Lung microvascular endothelial cell (primary cell): ENCODE data around the gene MEGF6. TPM values are rescaled to one million over a fixed set of nuclear protein-coding genes. Genes with fewer than 3 reads are reported as not detected.
A peak's percentile ranks its signal among the peaks of the same experiment; 100 is the strongest.

Experiments
- DNase-seq, 2 donors: peaks; one replicate each; pipeline versions ENCODE4 v3.0.0 to v3.0.0-alpha.2; 2010; ENCODE audit warnings: low read depth in 2 of 2
- total RNA-seq: library from RNA; depleted of rRNA; stranded (reverse); fragments of >200 nt; gene quantifications from 2 replicates; pipeline ENCODE4 v1.2.1, GENCODE V29; 2014

MEGF6 gene
- total RNA-seq, 1 donor from 2014 or later: 212 TPM

DNA sequence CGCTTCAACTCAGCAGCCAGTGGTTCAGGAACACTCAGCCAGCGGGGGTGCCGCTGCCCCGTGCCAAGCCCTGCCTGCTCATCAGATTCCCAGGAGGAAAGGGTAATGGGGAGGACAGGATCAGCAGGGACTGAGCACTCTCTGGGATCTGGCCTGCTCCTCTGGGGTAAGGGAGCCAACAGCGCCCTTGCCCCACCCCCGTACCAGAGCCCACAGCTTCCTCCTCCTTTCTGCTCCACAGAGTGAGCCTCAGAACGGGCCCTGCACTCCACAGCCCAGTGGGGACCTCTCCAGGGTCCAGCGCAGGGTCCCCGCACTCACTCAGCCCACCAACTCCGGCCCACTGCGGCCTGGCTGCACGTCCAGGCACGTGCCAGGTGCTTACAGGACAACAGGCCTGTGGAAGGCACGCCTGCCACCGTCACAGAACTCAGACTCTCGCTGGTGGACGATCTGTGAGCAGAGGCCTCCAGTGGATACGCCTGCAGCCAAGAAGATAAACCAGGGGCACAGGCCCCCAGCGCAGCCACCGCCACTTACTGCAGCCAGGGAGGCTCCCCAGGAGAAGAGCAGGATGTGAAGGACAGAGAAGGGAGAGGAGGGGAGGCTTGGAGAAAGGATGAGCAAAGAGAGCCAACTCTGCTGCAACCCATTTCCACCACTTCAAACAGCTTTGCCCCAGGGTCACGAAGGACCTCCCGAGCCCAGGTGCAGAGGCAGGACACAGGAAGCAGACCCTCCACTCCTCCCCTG lies 2.1 kb downstream of the MEGF6 start:
- no peak for DNase-seq

DNA sequence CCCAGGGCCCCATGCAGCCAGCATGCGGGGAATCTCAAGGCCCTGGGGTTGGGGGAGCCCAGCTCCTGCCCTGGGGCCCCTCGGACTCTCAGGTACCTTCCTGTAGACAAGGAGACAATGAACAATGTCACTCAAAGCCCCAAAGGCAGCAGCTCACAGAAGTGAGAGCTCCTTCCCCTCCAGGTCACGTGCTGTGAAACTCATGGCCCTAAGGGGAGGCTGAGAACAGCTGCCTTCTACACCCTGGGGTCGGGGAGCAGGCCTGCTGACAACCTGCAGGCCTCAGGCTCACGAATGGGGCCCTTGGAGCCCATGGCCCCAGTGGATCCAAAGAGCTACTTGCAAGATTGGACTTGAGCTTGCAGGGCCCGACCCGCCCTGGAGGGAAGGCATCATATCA lies 3.2 kb downstream of the MEGF6 start:
- no peak for DNase-seq

GRCh38 chr1:3607703-3608065 lies 3.6 kb downstream of the MEGF6 start:
- DNase-seq: no peak

DNA sequence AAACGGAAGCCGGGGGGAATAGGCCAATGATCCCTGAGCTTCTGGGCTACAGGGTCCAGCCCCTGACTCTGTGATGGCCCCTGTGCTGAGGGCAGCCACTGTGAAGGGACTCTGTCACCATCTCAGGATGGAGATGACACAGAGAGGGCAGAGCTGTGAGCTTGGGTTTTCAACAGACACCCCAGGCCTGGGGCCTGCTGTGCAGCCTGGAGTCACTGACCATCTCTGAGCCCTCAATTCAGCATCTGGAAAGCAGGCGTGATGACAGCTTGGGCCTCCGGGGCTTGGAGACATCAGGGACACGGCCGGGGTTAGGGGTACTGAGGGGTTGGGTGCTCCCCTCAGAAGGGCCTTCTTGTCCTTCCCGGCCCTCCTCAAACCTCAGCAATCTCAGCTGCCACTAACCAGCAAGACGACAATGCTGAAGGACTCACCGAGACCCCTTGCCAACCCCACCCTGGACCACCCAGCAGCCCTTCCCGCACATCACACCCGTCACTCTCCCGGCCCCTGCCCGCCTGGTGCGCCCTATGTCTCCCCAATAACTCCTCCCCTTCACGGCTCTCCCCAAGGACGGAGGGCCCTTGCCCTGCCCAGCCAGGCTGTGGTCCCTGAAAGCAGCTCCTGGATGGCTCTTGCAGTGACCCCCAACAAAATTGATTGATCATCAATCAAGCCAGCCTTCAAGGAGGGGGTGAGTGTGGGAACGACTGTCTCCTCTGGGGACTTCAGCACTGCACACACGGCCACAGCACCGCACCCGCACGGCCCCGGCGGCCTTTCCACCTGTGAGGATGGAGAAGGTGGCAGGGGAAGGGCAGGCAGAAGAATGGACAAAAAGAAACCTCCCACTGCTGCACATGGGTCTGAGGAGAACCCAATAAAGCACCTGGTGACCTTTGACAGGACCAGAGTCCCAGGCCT lies 4.3 kb downstream of the MEGF6 start:
- no peak for DNase-seq

DNA sequence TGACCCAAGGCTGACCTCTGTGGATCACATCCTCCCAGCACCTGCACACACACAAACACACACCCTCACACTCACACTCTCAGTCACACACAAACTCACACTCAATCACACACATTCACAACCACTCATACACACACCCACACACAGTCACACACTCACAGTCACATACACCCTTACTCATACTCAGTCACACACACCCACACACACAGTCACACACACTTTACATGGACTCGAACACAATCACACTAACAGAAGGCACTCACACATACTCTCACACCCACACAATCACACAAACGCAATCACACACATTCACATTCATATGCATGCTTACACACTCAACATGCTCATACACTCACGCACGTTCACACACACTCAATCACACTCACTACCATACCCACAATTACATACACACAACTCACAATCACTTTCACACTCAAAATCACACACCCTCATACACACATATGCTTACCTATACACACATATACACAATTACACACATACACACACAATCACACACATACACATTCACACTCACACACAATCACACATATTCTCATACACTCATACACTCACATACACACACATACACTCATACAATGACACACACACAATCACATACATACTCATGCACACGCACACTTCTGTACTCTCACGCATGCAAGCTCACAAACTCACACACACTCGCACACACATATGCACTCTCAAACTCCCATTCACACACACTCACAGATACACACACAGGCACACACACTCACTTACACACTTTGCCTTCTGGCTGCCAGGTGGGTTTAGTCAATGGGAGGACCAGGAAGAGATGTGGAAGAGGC lies 6.1 kb downstream of the MEGF6 start:
- DNase-seq: no peak

GRCh38 chr1:3604468-3604974 lies 6.8 kb downstream of the MEGF6 start:
- no peak for DNase-seq

GRCh38 chr1:3603571-3604467 lies 7.5 kb downstream of the MEGF6 start:
- DNase-seq: no peak

GRCh38 chr1:3603156-3603555 lies 8.2 kb downstream of the MEGF6 start:
- DNase-seq: no peak

DNA sequence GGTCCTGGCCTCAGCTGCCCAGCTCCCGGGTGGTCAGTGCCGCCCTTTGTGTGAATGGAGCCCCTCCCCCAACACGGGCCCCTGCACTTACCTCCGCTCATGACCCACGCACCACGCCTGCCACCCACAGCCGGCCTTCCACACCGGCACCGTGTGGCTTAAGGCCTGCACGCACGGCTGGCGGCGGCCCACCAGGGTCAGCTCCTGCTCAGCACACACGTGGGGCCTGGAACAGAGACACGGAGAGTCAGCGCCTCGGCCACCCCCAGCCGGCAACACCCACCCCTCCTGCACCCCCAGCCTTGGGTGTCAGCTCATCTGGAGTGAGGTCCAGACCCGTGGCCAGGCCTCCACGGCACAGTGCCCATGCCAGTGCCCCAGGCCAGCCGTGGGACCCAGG lies 8.9 kb downstream of the MEGF6 start:
- no peak for DNase-seq

DNA sequence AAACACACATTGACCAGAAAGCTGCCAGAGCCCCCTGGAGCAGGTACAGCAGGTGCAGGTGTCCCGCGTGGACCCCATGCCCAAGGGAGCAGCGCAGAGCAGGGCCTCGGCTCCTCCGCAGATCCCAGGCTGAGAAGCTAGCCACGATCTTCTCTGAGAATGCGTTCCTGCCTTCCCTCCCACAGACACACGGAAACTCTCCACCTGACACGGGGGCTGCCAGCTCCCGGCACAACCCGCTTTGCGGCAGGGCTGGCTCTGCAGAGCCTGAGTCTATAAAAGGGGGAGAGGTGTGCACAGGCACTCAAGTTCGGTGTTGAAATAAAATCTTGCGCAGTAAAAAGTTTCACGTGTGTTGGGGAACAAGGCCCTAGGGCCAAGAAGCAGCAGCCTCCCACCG lies 9.6 kb downstream of the MEGF6 start:
- no peak for DNase-seq

DNA sequence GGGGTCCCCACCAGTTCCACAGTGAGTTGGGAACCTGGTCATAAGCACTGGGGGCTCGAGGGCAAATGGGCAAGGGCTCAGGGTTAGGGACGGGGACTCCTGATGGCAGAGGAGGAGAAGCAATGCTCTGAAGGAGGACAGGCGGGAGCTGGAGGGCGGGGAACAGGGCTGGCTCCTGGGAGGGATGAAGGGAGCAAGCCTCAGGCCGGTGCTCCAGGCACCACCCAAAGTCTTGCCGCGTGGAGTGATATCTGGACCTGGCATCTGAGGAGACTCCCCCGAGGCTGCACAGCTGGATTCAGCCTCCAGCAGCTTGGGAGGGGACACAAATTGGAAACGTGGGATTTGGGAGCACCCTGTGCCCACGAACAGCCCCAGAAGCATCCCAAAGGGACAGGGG lies 11.0 kb downstream of the MEGF6 start:
- no peak for DNase-seq

DNA sequence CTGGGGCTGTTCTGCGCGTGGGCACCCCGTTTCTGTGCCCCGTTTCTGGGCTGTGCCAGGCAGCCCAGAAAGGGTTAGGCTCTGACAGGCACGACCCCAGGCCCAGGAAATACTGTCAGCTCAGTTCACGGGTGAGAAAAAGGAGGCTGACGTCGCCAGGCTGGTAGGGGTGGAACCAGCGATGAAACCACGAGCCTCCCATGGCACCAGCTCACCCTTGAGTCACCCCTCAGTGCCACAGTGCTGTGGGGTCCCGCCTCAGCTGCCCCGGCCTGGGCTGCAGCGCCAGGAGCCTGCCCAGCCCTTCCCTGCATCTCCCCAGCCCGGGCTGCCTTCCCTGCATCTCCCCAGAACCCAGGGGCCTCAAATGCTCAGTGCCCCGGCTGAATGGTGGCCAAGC lies 11.5 kb downstream of the MEGF6 start:
- DNase-seq: no peak

DNA sequence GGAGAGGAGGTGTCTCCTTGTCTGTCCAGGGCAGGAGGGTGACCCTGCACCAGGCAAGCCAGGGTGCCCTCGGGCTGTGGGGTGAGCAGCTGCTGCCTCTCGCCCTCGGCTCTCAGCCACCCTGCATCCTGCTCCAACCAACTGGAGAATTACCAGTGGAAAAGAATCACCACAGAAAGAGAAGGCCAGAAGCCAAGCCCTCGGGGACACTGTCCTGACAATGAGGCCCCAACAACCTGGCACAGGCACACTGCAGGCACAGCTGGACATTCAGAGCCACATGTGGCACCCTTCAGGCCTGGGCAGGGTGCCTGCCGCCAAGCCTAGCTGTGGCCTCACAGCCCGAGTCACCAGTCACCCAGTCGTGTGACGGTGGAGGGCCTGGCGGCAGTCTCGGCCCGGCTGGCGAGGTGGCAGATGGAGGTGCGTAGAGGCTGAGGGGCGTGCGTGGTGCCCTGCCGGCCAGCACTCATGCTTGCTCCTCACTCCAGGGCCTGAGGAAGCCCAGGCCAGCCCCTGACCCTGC lies 12.0 kb downstream of the MEGF6 start:
- no peak for DNase-seq

DNA sequence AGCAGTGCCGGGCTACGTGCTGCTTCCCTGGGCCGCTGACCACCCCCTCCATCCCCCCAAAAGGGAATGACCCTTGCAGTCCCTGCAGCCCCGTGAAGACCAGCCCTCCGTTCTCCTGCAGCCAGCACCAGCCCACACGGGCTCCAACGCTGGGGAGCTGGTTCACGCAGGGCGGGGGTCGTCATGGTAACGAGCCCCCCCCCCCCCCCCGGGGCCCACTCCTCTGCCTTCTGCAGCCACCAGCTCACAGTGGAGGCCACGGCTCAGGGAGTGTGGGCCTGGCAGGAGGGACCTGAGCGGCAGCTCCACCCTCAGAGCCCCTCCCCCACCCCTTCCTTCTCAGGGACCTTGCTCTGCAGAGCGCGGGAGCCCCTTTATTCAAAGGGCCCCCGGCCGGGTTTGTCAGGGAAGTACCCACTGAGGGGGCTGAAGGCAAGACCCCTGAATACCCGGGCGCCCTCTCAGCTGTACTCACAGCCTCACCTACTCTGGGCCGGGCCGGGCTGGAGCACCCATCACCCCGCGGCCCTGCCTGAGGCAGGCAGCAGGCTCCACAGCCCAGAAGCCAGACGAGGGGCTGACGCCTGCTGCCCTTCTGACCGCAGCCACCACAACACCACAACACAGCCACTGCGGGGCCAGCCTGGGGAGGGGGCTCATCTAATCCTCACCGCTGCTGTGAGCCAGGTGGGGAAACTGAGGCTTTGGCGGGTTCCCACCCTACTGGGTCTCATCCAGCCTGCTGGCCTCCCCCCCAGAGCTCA lies 12.6 kb downstream of the MEGF6 start:
- DNase-seq: no peak

GRCh38 chr1:3598051-3598491 lies 13.2 kb downstream of the MEGF6 start:
- peak; percentile 28 to 32 for DNase-seq

- no peak for DNase-seq
These were observed 13.7 kb downstream of the MEGF6 start for GRCh38 chr1:3597599-3597964.

DNA sequence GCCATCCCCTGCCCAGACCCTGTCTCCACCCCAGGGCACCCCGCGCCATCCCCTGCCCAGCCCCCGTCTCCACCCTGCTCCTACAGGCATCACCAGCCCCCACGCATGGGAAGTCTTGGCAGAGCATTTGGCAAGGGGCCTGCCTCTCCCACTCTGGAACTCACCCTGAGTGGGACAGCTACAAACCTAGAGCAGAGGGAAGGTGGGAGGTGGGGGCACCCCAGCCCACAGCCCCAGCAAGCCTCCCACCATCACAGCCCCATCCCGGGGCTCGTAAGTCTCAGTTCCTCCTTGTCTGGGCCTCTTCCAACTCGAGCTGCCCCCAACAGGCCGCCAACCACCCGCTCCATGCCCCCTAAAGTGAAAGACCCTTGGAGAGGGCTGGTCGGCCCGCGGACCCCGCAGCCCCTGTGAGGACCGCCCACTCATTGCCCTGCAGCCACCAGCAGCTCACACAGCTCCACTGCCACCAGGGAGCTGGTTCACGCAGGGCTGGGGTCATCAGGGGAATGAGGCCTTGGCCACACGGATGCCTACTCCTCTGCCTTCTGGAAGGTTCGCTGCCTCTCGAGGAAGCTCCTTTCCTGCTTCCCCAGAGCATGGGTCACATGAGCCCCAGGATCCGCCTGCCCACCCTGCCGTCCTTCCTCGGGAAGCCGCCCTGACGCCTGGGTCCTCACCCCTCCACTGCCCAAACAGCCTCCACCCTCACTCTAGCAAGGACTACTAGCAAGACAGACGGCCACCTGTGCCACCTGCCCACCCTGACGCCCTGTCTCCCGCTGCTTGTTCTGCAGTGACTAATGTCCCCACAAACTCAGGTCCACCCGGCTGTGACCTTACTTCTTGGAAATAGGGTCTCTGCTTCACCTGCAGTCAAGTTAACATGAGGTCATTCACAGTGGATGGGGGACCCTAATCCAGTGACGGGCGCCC lies 14.4 kb downstream of the MEGF6 start:
- no peak for DNase-seq

DNA sequence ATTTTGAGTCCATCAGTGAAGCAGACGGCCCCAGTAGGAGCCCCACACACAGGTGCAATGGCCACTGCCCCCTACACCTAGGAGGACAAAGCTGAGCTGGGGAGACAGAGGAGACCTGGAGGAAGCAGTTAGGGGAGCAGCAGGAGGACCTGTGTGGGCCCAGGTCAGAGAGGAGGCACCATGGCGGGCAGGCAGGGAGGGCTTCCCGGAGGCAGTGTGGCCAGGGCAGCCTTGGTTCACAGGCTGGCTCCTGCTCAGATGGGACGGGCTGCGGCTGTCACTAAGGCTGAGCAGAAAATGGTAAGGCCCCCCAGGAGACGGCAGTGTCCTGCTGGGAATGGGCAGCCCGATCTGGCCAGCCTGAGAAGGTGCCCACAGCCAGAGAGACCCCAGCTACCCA lies 15.4 kb downstream of the MEGF6 start:
- DNase-seq: no peak
